Endothelial cell of umbilical vein (primary cell): ENCODE data around the gene MRPS16. TPM values are rescaled to one million over a fixed set of nuclear protein-coding genes. Genes with fewer than 3 reads are reported as not detected.

Source experiments
- BruUV-seq: library from RNA; stranded (reverse); fragments of 400-500 nt; replicated peaks from 2 replicates; lab custom pipeline; 2021; lab: Mats Ljungman, UMichigan
- CTCF ChIA-PET: fragments of 300-600, 350-600 bp; sonication (Branson Sonifier 250); formaldehyde crosslinking; loops from one replicate; lab custom pipeline; 2021; ENCODE audit warnings: antibody characterized with exemption, inconsistent platforms; lab: Charles Lee
- POLR2A ChIA-PET: fragments of 300-600, 350-600 bp; sonication (Branson Sonifier 250); formaldehyde crosslinking; loops from one replicate; lab custom pipeline; 2021; ENCODE audit warnings: antibody characterized with exemption, inconsistent platforms; lab: Charles Lee
- DNase-seq: peaks from one replicate; pipeline ENCODE4 v3.0.0-alpha.2; 2011; ENCODE audit warnings: low read depth, low spot score
- FAIRE-seq: peaks from 2 replicates; lab custom pipeline; 2011; peaks lifted over from hg19 to GRCh38; lab: Jason Lieb, UNC
- H2AFZ ChIP-seq: 2 replicates; pipeline ENCODE4 v1.6.0; 2012; ENCODE audit warnings: low read depth, low read length, control low read depth, inconsistent platforms
- H3K27ac ChIP-seq: 2 replicates; pipeline ENCODE4 v1.5.1; 2011; ENCODE audit warnings: low read depth, mild to moderate bottlenecking, control low read depth, low read length, moderate library complexity; ENCODE audit not compliant: insufficient read depth
- H3K27me3 ChIP-seq, 2 experiments: 2 replicates each; pipeline versions ENCODE4 v1.6.0 to v1.6.1; 2011; ENCODE audit warnings: low read length in 2 of 2, mixed read lengths in 1 of 2; ENCODE audit not compliant: control insufficient read depth in 2 of 2, insufficient read depth in 2 of 2
- H3K36me3 ChIP-seq, 2 experiments: 2 replicates in 1 of 2; 3 replicates in 1 of 2; pipeline ENCODE4 v1.5.1; 2011; ENCODE audit warnings: low read length in 2 of 2, mild to moderate bottlenecking in 1 of 2, moderate library complexity in 1 of 2; ENCODE audit not compliant: control insufficient read depth in 2 of 2, insufficient read depth in 2 of 2; ENCODE audit errors: extremely low read depth in 1 of 2
- H3K4me1 ChIP-seq: 3 replicates; pipeline ENCODE4 v1.5.1; 2011; ENCODE audit warnings: mild to moderate bottlenecking, low read length; ENCODE audit not compliant: control insufficient read depth, insufficient read depth; ENCODE audit errors: extremely low read depth
- H3K4me2 ChIP-seq: 2 replicates; pipeline ENCODE4 v1.6.1; 2011; ENCODE audit warnings: low read length, control low read depth, mixed read lengths; ENCODE audit not compliant: insufficient read depth
- H3K4me3 ChIP-seq, 3 experiments: fragments of 200-600 bp in 1 of 3; sonication (generic), shearing (Covaris generic) in 1 of 3; replicated peaks in 1 of 3; 2 replicates each; pipeline ENCODE4 v1.5.1; 2011 to 2016; ENCODE audit warnings: control low read depth in 3 of 3, low read length in 3 of 3, mild to moderate bottlenecking in 2 of 3, inconsistent platforms in 1 of 3, low read depth in 1 of 3, moderate library complexity in 1 of 3; ENCODE audit not compliant: insufficient read depth in 1 of 3
- H3K79me2 ChIP-seq: 2 replicates; pipeline ENCODE4 v1.6.0; 2012; ENCODE audit warnings: low read length, inconsistent platforms; ENCODE audit not compliant: control insufficient read depth, insufficient read depth
- H3K9ac ChIP-seq: replicated peaks from 2 replicates; pipeline ENCODE3; 2011; ENCODE audit warnings: low read length, control low read depth; ENCODE audit not compliant: insufficient read depth; ENCODE audit errors: extremely low read depth
- H3K9me1 ChIP-seq: replicated peaks from 3 replicates; pipeline ENCODE4 v1.6.0; 2011; ENCODE audit warnings: mild to moderate bottlenecking, low read length; ENCODE audit not compliant: control insufficient read depth, insufficient read depth; ENCODE audit errors: extremely low read depth
- H3K9me3 ChIP-seq: replicated peaks from 2 replicates; pipeline ENCODE4 v1.5.1; 2012; ENCODE audit warnings: low read length, inconsistent platforms; ENCODE audit not compliant: control insufficient read depth, insufficient read depth
- H4K20me1 ChIP-seq: replicated peaks from 2 replicates; pipeline ENCODE3; 2011; ENCODE audit warnings: mild to moderate bottlenecking, low read length; ENCODE audit not compliant: control insufficient read depth, insufficient read depth; ENCODE audit errors: extremely low read depth
- EZH2 ChIP-seq: IDR thresholded peaks from 2 replicates; pipeline ENCODE4 v1.6.1; 2012; ENCODE audit warnings: borderline replicate concordance, low read depth, mild to moderate bottlenecking, moderate library complexity, low read length, inconsistent platforms; ENCODE audit not compliant: severe bottlenecking
- FOS ChIP-seq: IDR thresholded peaks from 2 replicates; pipeline ENCODE4 v1.6.1; 2011; ENCODE audit warnings: mild to moderate bottlenecking, low read length, moderate library complexity, borderline replicate concordance; ENCODE audit not compliant: insufficient read depth
- GATA2 ChIP-seq: IDR thresholded peaks from 2 replicates; pipeline ENCODE4 v1.7.0; 2011; ENCODE audit warnings: low read depth, mild to moderate bottlenecking, moderate library complexity, mixed read lengths, low read length; ENCODE audit not compliant: insufficient read length, insufficient read depth
- JUN ChIP-seq: IDR thresholded peaks from 2 replicates; pipeline ENCODE4 v1.6.1; 2011; ENCODE audit warnings: borderline replicate concordance, low read depth; ENCODE audit not compliant: insufficient read length, insufficient read depth
- MYC ChIP-seq: IDR thresholded peaks from one replicate; pipeline ENCODE4 v1.6.1; 2011; ENCODE audit warnings: mild to moderate bottlenecking, low read depth, low read length
- POLR2A ChIP-seq: IDR thresholded peaks from 2 replicates; pipeline ENCODE4 v1.6.1; 2012; ENCODE audit warnings: low read depth, mild to moderate bottlenecking, control low read depth, low read length
- POLR2AphosphoS5 ChIP-seq: IDR thresholded peaks from 2 replicates; pipeline ENCODE4 v1.6.1; 2012; ENCODE audit warnings: low read depth, mild to moderate bottlenecking, control low read depth, low read length, moderate library complexity; ENCODE audit not compliant: insufficient read depth
- dilution Hi-C: fragments of 300-500 bp; cut with MboI; formaldehyde crosslinking; loops from one replicate; pipeline ENCODE4 v1.15.0; 2019; ENCODE audit warnings: low sequenced_read_pairs; ENCODE audit not compliant: extremely low pct_ligation_motif_present
- intact Hi-C: fragments of 100-400 bp; cut with micrococcal nuclease; formaldehyde crosslinking; loops from one replicate; pipeline ENCODE4 v1.10.0; 2022
- polyA plus RNA-seq, 4 experiments: library from polyadenylated mRNA; depleted of rRNA in 3 of 4; stranded (reverse) in 3 of 4; unstranded in 1 of 4; fragments of >200 nt; gene quantifications; 2 replicates each; pipeline versions ENCODE4 v1.2.1 to v1.2.3, GENCODE V29; 2011 to 2012; ENCODE audit warnings: missing spikeins in 1 of 4
- total RNA-seq: library from RNA; stranded (reverse); gene quantifications from 2 replicates; pipeline ENCODE4 v1.2.3, GENCODE V29; 2021
- TF ChIP-seq, protein P1 (sequence below): IDR thresholded peaks from 2 replicates; pipeline ENCODE4 v1.6.1; 2011; ENCODE audit not compliant: insufficient read depth, insufficient read length
- TF ChIP-seq, protein P2 (sequence below), 2 donors: IDR thresholded peaks; 1 replicate in 1 of 2; 2 replicates in 1 of 2; pipeline ENCODE4 v1.5.1; 2011; ENCODE audit warnings: low read length in 2 of 2, mild to moderate bottlenecking in 2 of 2, moderate library complexity in 2 of 2, control low read depth in 1 of 2, inconsistent platforms in 1 of 2, low read depth in 1 of 2; ENCODE audit not compliant: insufficient read depth in 1 of 2; ENCODE audit errors: extremely low read depth in 1 of 2

The MRPS16 gene
- total and polyA plus RNA-seq, 2 donors (not counting 3 experiments of a cell fraction or from before 2014, with no cell fraction given) = 86.0 to 161 TPM

DNA sequence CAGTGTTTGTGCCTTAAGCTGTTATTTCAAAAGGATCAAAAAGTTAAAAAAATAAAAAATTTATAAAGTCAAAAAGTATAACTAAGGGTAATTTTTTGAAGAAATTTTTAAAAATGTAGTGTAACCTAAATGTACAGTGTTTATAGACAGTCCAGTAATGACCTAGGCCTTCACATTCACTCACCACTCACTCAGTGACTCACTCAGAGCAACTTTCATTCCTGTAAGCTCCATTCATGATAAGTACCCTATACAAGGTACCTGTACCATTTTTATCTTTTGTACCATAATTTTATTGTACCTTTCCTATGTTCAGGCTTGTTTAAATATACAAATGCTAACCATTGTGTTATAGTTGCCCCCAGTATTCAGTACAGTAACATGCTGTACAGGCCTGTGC lies 26.9 kb downstream of the MRPS16 start:
- POLR2A ChIA-PET = no interaction called here
- Histone ChIP-seq H3K27me3 (no peaks in the 10 kb centered on the region), H3K36me3 (peaks cover 0 to 2% of the 10 kb centered on the region in 2 experiments), H3K9me1 (no peaks in the 10 kb centered on the region), H4K20me1 (no peaks in the 10 kb centered on the region), H3K4me1 (no peaks in the 10 kb centered on the region), H3K9ac (no peak overlapping the region), H3K4me2 (no peak overlapping the region), H3K4me3 (no peak overlapping the region), H2AFZ (no peak overlapping the region), H3K9me3 (no peaks in the 10 kb centered on the region), H3K79me2 (no peaks in the 10 kb centered on the region), H3K27ac (no peak overlapping the region)
- BruUV-seq = no TSS peak
- CTCF ChIA-PET = interaction anchor here (1.5 kb wide), 1 partner anchor 8 kb away, joined by 3 read pairs; no protein-coding TSS in a partner anchor
- dilution Hi-C loops (no loop called here), intact Hi-C loops (no loop called here)
- FAIRE-seq (no peak), DNase-seq (no peak)
- no peak for TF ChIP-seq POLR2AphosphoS5

DNA sequence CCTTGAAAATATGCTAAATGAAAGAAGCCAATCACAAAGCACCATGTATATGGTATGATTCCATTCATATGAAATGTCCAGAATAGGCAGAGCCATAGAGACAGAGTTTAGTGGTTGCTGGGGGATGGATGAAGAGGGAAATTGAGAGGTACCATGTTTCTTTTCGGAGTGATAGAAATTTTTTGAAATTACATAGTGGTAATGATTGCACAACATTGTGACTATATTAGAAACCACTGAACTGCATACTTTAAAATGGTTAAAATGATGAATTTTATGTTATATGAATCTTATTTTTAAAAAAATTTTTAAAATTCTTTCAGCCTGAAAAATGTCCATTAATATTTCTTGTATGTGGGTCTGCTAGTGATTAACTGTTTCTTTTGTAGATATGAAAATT lies 31.5 kb downstream of the MRPS16 start:
- no peaks in the 10 kb centered on the region for H3K79me2 ChIP-seq
- H3K4me2 ChIP-seq = no peak overlapping the region
- no peak overlapping the region for H3K4me3 ChIP-seq
- H4K20me1 ChIP-seq = no peaks in the 10 kb centered on the region
- no peak for TF ChIP-seq GATA2
- TF ChIP-seq, protein P1, sequence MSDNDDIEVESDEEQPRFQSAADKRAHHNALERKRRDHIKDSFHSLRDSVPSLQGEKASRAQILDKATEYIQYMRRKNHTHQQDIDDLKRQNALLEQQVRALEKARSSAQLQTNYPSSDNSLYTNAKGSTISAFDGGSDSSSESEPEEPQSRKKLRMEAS = no peak
- TF ChIP-seq JUN = no peak
- no peak for TF ChIP-seq POLR2A
- no peak for TF ChIP-seq FOS
- TF ChIP-seq EZH2 = no peak
- TF ChIP-seq POLR2AphosphoS5 = no peak
- TF ChIP-seq, protein P2, sequence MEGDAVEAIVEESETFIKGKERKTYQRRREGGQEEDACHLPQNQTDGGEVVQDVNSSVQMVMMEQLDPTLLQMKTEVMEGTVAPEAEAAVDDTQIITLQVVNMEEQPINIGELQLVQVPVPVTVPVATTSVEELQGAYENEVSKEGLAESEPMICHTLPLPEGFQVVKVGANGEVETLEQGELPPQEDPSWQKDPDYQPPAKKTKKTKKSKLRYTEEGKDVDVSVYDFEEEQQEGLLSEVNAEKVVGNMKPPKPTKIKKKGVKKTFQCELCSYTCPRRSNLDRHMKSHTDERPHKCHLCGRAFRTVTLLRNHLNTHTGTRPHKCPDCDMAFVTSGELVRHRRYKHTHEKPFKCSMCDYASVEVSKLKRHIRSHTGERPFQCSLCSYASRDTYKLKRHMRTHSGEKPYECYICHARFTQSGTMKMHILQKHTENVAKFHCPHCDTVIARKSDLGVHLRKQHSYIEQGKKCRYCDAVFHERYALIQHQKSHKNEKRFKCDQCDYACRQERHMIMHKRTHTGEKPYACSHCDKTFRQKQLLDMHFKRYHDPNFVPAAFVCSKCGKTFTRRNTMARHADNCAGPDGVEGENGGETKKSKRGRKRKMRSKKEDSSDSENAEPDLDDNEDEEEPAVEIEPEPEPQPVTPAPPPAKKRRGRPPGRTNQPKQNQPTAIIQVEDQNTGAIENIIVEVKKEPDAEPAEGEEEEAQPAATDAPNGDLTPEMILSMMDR (IDR thresholded peaks at IDR 0.05; ENCODE audit: extremely low read depth in 1 of 2, insufficient read depth in 1 of 2, low read depth in 1 of 2, low read length in 2 of 2) = no peak
- no peak for TF ChIP-seq MYC
- ChIA-PET CTCF (no interaction called here), POLR2A (no interaction called here)
- no peak overlapping the region for H3K27ac ChIP-seq
- FAIRE-seq (no peak), DNase-seq (no peak)
- no TSS peak for BruUV-seq
- H3K9me1 ChIP-seq = no peaks in the 10 kb centered on the region
- no peaks in the 10 kb centered on the region for H3K4me1 ChIP-seq
- no peaks in the 10 kb centered on the region for H3K9me3 ChIP-seq
- intact Hi-C loops (no loop called here), dilution Hi-C loops (no loop called here)
- H3K36me3 ChIP-seq = peaks cover 2 to 3% of the 10 kb centered on the region in 2 experiments
- H3K9ac ChIP-seq = no peak overlapping the region
- no peaks in the 10 kb centered on the region for H3K27me3 ChIP-seq
- no peak overlapping the region for H2AFZ ChIP-seq
